HG02973 (cell line): ENCODE data around the gene SERGEF.
A peak's percentile ranks its signal among the peaks of the same experiment; 100 is the strongest.

Experiments used
- ATAC-seq: cut with Tn5 transposase; IDR thresholded peaks from one replicate; pipeline ENCODE4 v1.9.1; 2021; ENCODE audit warnings: moderate library complexity; ENCODE audit not compliant: unreplicated experiment

The SERGEF gene

DNA sequence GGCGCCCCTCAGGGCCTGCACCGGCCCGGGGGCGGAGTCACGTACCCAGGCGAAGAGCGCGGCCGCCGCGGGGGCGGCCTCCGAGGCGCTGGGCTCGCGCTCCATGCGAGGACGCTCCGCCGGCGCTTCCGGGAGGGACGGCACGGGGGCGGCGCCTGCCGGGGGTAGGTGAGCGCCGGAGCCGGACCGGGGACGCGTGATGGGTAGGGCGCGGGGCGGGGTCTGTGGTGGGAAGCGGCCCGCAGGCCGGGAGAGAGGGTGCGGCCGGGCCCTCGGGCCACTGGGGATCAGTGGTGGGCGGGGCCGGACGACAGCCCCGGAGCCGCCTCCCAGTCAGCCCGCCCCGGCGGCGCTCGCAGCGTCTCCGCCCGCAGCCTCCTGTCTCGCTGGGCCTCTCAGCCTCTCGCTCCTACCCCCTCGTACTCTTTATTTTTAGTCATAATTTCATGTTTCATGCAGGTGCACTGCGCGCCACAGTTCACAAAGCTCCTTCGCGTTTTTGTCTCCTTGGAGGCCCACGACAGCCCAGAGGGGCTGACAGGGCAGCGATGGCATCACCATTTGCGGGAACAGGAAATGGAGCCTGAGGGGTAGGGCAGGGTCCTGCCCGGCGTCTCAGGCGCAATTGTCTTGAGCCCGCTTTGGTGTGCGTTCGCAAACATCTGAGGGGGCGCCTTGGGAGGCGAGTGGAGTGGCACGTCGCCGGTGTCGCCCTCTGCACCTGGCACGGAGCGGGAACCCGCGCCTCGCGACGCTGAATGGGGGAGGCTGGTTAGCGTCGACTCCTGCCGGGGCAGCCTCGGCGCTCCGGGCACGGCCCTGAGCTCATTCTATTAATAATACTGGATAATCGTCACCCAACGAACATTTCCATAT lies at the start of gene SERGEF:
TSS of gene SERGEF (minus strand) at position 142 of the 876 bp plus-strand sequence. CDS start at position 105, 37 bp downstream.
- ATAC-seq = peak; percentile 89

GRCh38 chr11:18061351-18061750 lies 48.5 kb upstream of the SERGEF start:
- ATAC-seq = no peak

DNA sequence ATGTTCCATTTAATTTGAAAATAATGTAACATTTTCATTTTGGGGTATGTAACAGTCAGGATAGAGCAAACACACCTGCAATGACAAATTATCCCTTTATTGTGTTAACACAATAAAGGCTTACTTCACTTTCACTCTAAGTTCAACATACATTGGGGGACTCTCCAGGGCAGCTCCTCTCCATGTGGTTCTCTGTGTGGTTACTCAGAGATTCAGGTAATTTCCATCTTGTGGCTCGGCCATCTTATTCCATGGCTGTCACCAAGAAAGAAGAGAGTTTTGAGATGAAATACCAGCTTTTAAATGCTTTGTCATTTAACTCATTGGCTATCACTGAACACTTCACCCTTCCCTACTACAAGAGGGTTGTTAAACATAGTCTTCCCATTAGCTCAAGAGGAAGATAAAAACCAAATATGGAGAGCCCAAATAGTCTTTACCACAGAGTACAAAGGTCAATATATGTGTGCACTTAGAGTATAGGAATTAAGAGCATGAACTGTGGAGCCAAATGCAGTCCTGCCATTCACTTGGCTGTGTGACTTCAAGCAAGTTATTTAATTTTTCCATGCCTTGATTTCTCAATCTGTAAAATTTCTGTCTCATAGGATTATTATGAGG lies 43.8 kb upstream of the SERGEF start:
- no peak for ATAC-seq

- ATAC-seq = no peak
Observed at GRCh38 chr11:18054511-18055103, 41.8 kb upstream of the SERGEF start.

DNA sequence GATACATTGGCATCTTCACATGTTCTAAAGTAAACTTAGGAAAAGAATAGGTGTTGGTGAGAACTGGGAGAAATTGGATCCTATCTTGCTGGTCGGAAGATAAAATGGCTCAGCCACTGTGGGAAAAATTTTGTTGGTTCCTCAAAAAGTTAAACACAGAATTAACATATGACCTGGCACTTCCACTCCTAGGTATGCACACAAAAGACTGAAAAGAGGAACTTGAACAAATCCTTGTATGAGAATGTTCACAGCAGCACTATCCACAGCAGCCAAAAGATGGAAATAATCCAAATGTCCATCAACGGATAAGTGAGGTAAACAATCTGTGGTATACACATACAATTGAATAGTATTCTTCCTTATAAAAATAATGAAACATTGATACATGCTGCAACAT lies 38.0 kb upstream of the SERGEF start:
- ATAC-seq = no peak

DNA sequence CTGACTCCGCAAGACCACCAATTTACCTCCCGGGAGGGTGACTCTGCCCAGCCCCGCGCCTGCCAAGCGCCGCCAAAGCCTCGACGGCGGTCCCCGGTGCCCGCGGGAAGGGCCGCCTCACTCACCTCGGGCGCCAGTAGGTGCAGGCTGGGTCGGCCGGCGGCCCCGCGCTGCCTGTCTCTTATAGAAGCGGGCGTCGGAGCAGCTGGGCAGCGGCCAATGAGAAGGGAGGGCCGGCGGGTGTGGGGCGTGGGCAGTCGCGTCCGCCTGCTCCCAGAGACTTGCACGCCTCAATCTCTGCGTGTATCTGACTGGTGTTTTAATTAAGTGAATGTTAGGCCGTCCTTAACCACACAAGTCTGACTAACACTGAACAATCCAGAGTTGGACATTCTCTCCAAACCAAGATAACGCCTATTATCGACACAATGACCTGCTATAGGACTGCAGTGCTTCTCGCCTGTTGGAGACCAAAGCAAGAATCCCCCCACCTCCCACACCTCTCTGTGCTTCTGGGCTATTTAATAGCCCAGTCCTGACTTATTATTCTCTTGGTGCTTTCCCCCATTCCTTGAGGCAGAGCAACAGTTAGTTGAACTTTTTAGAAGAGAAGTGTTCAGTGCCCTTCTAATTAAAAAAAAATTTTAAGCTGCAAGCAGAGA lies 33.4 kb upstream of the SERGEF start, which contains the start of gene TPH1:
TSS of gene TPH1 (minus strand) at position 154 of the 662 bp plus-strand sequence. CDS start 5,507 bp downstream, outside the sequence.
- no peak for ATAC-seq

DNA sequence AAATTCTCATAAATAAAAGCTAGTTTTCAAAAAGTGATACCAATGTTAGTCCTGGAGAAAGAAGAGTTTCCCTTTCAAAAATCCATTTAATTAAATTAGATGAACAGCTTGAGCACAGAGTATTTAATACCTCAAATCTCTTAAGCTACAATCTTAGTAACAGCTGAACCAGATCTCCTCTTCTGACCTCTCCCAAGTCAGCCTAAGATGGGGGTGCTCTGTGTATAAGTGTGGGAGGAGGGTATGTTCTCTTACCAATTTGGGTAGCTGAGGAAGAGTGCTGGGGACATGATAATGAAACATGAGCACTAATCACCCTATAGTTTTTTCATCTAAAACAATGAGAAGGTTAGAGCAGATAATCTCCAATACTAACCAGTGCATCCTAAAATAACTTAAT lies 23.6 kb upstream of the SERGEF start:
- ATAC-seq = no peak

DNA sequence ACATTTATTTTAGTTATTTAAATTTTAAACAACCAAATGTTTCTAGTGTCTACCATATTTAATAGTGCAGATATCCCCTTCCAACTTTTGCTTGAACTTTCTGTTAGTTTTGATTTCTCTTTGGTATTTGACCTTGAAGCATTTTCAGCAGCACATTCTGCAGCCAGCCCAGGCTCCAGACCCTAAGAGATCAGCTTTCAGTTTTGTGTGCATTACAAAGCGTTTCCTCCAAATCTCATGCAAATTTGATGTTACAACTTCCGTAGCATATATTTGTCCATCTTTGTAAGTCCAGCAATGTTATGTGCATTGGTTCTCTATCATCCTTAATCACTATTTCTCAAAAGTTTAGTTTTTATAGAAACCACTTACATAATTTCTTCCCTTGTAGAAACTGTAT lies 14.6 kb upstream of the SERGEF start:
- no peak for ATAC-seq

- ATAC-seq = no peak
Observed at GRCh38 chr11:18022419-18022818, 9.6 kb upstream of the SERGEF start.

DNA sequence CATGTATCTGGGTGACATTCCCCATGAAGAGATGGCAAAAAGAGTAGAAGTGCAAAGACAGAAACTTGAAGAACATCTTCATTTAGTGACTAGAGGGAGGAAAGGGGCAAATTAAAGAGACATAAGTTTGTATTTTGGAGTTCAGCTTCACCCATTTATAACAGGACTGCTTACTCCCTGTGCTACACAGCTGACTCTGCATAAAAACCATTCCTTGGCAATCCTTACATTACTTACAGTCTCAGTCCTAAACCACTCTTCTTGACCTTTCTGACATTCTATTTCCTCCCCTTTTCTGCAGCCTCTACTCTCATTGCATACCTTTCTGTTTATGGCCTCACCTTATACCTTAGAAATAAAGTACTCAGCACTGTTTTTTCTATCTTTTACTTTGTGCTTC lies 6.8 kb upstream of the SERGEF start:
- no peak for ATAC-seq

GRCh38 chr11:18016789-18017188 lies 3.9 kb upstream of the SERGEF start:
- ATAC-seq = no peak

- ATAC-seq = no peak
Observed at GRCh38 chr11:18014876-18015275, 2.0 kb upstream of the SERGEF start.

GRCh38 chr11:18013790-18014507 lies 1.1 kb upstream of the SERGEF start:
- no peak for ATAC-seq

DNA sequence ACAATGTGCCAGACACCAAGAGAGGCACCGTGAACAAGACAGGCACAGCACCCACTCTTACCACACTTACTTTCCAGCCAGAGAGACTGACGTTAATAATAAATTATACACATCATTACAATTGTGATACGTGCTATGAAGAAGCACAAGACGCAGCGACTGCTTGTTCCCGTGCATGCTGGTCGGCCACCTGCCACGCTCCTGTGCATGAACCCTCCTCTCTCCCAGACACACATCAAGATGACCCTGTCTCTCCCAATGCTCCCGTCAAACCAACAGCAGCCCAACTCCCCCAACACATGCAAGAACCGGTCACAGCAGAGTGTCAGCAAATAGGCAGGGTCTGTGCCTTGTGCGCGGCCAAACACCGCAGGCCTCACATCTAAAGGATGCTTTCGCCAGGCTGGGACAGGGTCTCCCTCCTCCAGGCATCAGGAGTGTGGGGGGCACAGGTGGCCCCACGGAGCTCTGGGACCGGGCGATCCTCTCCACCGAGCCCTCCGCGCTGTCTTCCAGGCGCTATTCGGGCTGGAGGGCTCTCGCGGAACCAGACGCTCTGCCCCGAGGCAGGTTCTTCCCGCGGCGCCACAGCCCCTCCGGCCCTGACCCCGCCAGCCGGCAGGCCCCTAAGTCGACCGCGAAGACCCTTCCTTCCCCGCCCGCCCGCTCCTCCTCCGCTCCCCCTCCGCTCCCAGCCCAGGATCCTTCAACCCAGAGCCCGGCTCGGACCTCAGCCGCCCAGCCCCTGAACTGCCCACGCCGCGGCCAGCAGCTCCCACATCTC lies 533 bp downstream of the SERGEF start:
- ATAC-seq = no peak

DNA sequence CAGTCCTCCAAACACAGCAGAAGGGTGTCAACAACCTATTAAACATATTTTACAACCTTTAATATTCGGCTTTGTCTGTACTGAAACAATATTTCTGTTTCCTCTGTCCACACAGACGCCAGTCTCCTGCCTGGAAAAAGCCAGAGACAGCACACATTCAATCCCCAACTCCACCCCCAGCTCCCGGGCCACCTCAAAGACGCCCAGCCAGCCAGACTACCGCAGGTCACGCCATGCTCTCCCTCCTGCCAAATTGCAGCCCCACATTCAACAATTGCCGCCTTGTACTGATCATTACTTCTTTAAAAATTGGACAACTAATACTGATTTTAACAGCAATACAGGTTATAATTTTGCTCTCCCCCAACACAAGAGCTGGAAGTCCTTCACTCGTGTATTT lies 1.2 kb downstream of the SERGEF start:
- ATAC-seq = no peak

GRCh38 chr11:18010977-18011586 lies 1.8 kb downstream of the SERGEF start:
- ATAC-seq = no peak

GRCh38 chr11:18010121-18010670 lies 2.7 kb downstream of the SERGEF start:
- no peak for ATAC-seq

GRCh38 chr11:18005376-18006129 lies 7.3 kb downstream of the SERGEF start:
- no peak for ATAC-seq
